OCI-LY7 (cell line): ENCODE measurements around the gene DERA. TPM values are rescaled to one million over a fixed set of nuclear protein-coding genes. Genes with fewer than 3 reads are reported as not detected.

ENCODE experiments used
- BruUV-seq: library from RNA; stranded (reverse); fragments of 400-500 nt; replicated peaks from 2 replicates; lab custom pipeline; 2021; lab: Mats Ljungman, UMichigan
- CTCF ChIA-PET: fragments of 300-600 bp; sonication (Branson Sonifier 250); formaldehyde crosslinking; loops from one replicate; lab custom pipeline; 2022; ENCODE audit warnings: antibody characterized with exemption; ENCODE audit not compliant: unreplicated experiment; lab: Charles Lee
- POLR2A ChIA-PET: fragments of 300-600 bp; sonication (Branson Sonifier 250); formaldehyde crosslinking; loops from one replicate; lab custom pipeline; 2022; ENCODE audit warnings: antibody characterized with exemption; lab: Charles Lee
- DNase-seq: peaks from one replicate; pipeline ENCODE4 v3.0.0-alpha.2; 2015; ENCODE audit warnings: low spot score
- H2AFZ ChIP-seq: fragments of 200-600 bp; sonication (generic), shearing (Covaris generic); 2 replicates; pipeline ENCODE4 v1.6.1; 2014; ENCODE audit warnings: mild to moderate bottlenecking, antibody characterized with exemption, low read length, moderate library complexity
- H3K27ac ChIP-seq: fragments of 200-600 bp; sonication (generic); 2 replicates; pipeline ENCODE4 v1.5.1; 2014; ENCODE audit warnings: mixed run types, low read depth, mild to moderate bottlenecking, moderate library complexity, low read length, inconsistent platforms; ENCODE audit not compliant: poor library complexity, severe bottlenecking
- H3K36me3 ChIP-seq: fragments of 200-600 bp; sonication (generic); 2 replicates; pipeline ENCODE4 v1.6.1; 2014; ENCODE audit warnings: mild to moderate bottlenecking, antibody characterized with exemption, low read length, moderate library complexity, mixed read lengths; ENCODE audit not compliant: insufficient read depth
- H3K4me1 ChIP-seq: fragments of 200-600 bp; sonication (generic); 2 replicates; pipeline ENCODE4 v1.5.1; 2014; ENCODE audit warnings: mild to moderate bottlenecking, low read length; ENCODE audit not compliant: insufficient read depth, poor library complexity, severe bottlenecking
- H3K4me2 ChIP-seq: fragments of 200-600 bp; sonication (generic); 2 replicates; pipeline ENCODE4 v1.6.1; 2014; ENCODE audit warnings: mild to moderate bottlenecking, low read length
- H3K4me3 ChIP-seq: fragments of 200-600 bp; sonication (generic); 2 replicates; pipeline ENCODE4 v1.5.1; 2014; ENCODE audit warnings: mild to moderate bottlenecking, low read depth, low read length; ENCODE audit not compliant: poor library complexity, severe bottlenecking
- H3K79me2 ChIP-seq: fragments of 200-600 bp; sonication (generic); 2 replicates; pipeline ENCODE4 v1.6.1; 2016; ENCODE audit warnings: low read depth, mild to moderate bottlenecking, low read length, moderate library complexity, mixed read lengths; ENCODE audit not compliant: insufficient read depth
- H3K9me2 ChIP-seq: fragments of 200-600 bp; sonication (generic); 2 replicates; pipeline ENCODE4 v1.6.1; 2016; ENCODE audit warnings: mild to moderate bottlenecking, low read length, mixed read lengths; ENCODE audit not compliant: insufficient read depth
- H3K9me3 ChIP-seq: fragments of 200-600 bp; sonication (generic); 2 replicates; pipeline ENCODE4 v1.6.1; 2014; ENCODE audit warnings: mild to moderate bottlenecking, mixed run types, low read length, mixed read lengths
- H4K20me1 ChIP-seq: fragments of 200-600 bp; sonication (generic); 2 replicates; pipeline ENCODE4 v1.6.1; 2014; ENCODE audit warnings: mild to moderate bottlenecking, antibody characterized with exemption, low read length, moderate library complexity, mixed read lengths; ENCODE audit not compliant: insufficient read depth
- CTCF ChIP-seq: fragments of 200-600 bp; sonication (generic); conservative IDR thresholded peaks from 2 replicates; pipeline ENCODE4 v1.5.1; 2014; ENCODE audit warnings: mild to moderate bottlenecking, antibody characterized with exemption, low read length, moderate library complexity, mixed read lengths
- EZH2phosphoT487 ChIP-seq: fragments of 200-600 bp; sonication (generic); IDR thresholded peaks from 2 replicates; pipeline ENCODE4 v1.6.1; 2018; ENCODE audit warnings: low read depth, borderline replicate concordance, mild to moderate bottlenecking, mixed run types, antibody characterized with exemption, low read length, moderate library complexity, mixed read lengths
- intact Hi-C: fragments of 100-400 bp; cut with micrococcal nuclease; formaldehyde crosslinking; loops from one replicate; pipeline ENCODE4 v1.10.0; 2022; ENCODE audit not compliant: unreplicated experiment
- total RNA-seq, 2 experiments: library from RNA; depleted of rRNA in 1 of 2; stranded (reverse); fragments of >200 nt in 1 of 2; shearing (Covaris generic) in 1 of 2; gene quantifications; 2 replicates each; pipeline ENCODE4 v1.2.3, GENCODE V29; 2014 to 2022

Gene DERA
- total RNA-seq, 2 experiments from 2014 or later = 68.6 to 87.2 TPM

DNA sequence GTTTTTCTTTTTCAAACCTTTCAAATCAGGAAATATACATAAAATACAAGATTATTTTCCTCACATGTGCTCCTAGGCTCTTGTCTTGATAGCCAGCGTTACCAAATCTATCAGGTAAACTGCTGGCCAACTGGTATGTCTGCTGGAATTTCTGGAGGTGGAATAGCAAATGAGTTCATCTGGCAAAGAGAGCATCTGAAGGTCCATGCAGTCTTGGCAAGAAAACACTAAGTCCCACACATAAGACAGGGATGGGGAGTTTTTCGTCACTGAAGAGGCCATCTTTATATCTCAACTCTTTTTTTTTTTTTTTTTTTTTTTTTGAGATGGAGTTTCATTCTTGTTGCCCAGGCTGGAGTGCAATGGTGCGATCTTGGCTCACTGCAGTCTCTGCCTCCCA, 60.1 kb downstream of the DERA start:
- CTCF ChIA-PET = no interaction called here
- Histone ChIP-seq H3K4me1 (no peaks in the 10 kb centered on the region), H3K27ac (no peak overlapping the region), H3K9me3 (no peaks in the 10 kb centered on the region), H3K9me2 (no peaks in the 10 kb centered on the region), H3K4me3 (no peak overlapping the region), H3K4me2 (no peak overlapping the region), H4K20me1 (no peaks in the 10 kb centered on the region), H3K79me2 (no peaks in the 10 kb centered on the region), H3K36me3 (no peaks in the 10 kb centered on the region), H2AFZ (no peak overlapping the region)
- no peak for TF ChIP-seq EZH2phosphoT487
- no peak for TF ChIP-seq CTCF
- POLR2A ChIA-PET = interaction anchor here (0.7 kb wide), 2 partner anchors 28 to 37 kb away, joined by 3 to 4 read pairs; no protein-coding TSS in a partner anchor
- intact Hi-C loops = no loop called here
- no peak for DNase-seq
- BruUV-seq = no TSS peak

GRCh38 chr12:15972894-15973293, 61.8 kb downstream of the DERA start:
- Histone ChIP-seq H3K9me3 (no peaks in the 10 kb centered on the region), H3K4me3 (no peak overlapping the region), H4K20me1 (no peaks in the 10 kb centered on the region), H3K36me3 (no peaks in the 10 kb centered on the region), H3K79me2 (no peaks in the 10 kb centered on the region), H2AFZ (no peak overlapping the region), H3K4me1 (no peaks in the 10 kb centered on the region), H3K27ac (no peak overlapping the region), H3K4me2 (no peak overlapping the region), H3K9me2 (no peaks in the 10 kb centered on the region)
- TF ChIP-seq EZH2phosphoT487 (no peak), CTCF (no peak)
- BruUV-seq = no TSS peak
- CTCF ChIA-PET = no interaction called here
- no peak for DNase-seq
- intact Hi-C loops = no loop called here
- POLR2A ChIA-PET = interaction anchor here (0.6 kb wide), 1 partner anchor 387 kb away, joined by 3 read pairs; no protein-coding TSS in a partner anchor

DNA sequence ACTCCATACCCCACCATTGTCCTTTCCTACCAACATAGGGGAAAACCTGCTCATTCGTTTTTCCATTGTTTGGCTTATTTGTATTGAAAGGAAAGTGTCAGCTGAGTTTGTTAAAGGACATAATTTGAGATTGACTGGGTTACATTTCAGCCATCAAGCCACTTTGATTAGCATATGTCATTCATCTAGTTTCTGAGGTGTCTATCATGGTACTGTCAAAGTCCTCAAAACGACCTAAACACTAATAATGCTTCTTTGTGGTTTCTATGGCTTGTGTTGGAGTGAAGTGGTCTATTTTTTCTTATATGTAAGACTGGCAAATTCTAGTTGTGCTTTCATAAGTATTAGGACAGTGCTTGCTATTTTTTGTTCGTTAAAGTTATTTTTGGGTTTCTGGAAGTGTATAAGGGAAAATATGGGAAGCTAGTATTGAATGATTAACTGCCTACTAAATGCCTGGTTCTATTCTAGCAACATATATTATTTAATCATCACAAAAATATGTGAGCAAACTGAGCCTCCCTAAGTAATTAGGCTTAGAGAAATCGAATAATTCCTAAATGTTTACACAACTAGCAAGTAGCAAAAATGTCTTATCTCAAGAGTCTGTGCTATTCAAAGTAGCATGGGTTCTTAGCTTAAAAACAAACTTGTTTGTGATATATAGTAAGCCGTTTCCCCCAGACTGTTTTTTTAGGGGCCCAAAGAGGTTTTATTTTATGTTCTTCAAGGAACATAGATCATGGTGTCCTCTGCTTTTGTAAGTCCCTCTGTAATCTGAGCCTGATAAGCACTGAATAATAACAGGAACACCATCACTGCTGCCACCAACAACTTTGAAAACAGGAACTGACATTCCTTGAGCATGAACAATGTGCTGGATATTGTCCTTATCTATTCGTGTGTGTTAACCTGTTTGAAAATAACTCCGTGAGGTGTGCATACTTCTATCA, 67.1 kb downstream of the DERA start:
- POLR2A ChIA-PET = interaction anchor here (0.6 to 0.9 kb wide), 3 partner anchors 29 to 172 kb away, joined by 3 read pairs; no protein-coding TSS in a partner anchor
- DNase-seq = no peak
- Histone ChIP-seq H3K4me1 (peaks cover 16% of the 10 kb centered on the region), H2AFZ (no peak overlapping the region), H4K20me1 (no peaks in the 10 kb centered on the region), H3K4me2 (no peak overlapping the region), H3K27ac (no peak overlapping the region), H3K36me3 (0 out of 2 replicates have a peak, but pooled peaks cover 2% of the 10 kb centered on the region), H3K9me2 (0 out of 2 replicates have a peak, but pooled peaks cover 3% of the 10 kb centered on the region), H3K4me3 (no peak overlapping the region), H3K79me2 (no peaks in the 10 kb centered on the region), H3K9me3 (no peaks in the 10 kb centered on the region)
- no TSS peak for BruUV-seq
- TF ChIP-seq EZH2phosphoT487 (no peak), CTCF (no peak)
- intact Hi-C loops = no loop called here
- CTCF ChIA-PET = no interaction called here
